ENCODE results near the gene ARID1B. TPM values are rescaled to one million over a fixed set of nuclear protein-coding genes. Genes with fewer than 3 reads are reported as not detected.

Gene ARID1B
- total and polyA plus RNA-seq, 9 of the 15 experiments (the other 6 are each of a cell fraction or from before 2014, with no cell fraction given): 12.5 to 50.5 (median 25.8) TPM

DNA sequence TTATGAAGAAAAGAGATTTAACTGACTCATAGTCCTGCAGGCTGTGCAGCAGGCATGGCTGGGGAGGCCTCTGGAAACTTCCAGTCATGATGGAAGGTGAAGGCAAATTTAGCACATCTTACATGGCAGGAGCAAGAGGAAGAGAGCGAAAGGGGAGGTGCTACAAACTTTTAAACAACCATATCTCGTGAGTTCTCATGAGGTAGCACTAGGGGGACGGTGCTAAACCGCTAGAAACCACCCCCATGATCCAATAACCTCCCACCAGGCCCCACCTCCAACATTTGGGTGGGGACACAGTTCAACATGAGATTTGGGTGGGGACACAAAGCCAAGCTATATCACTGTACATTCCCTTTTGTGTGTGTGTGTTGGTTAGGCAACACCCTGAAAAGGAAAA lies 336.2 kb downstream of the ARID1B start:
- DNase-seq (ENCODE audit: extremely low read depth in 1 of 4, low spot score in 3 of 4): peak in 2 of 4 experiments; percentile 33 to 37
- in situ Hi-C loops (cut with MboI) (no loop called here), intact Hi-C loops (cut with micrococcal nuclease) (no loop called here)
- Histone ChIP-seq H3K79me2 (ENCODE audit: control insufficient read depth, insufficient read depth, low read length) (peaks cover 4% of the 10 kb centered on the region; the same call in 2 of the 3 replicates), H3K4me2 (ENCODE audit: insufficient read depth, low read length) (no peak overlapping the region), H3K9ac (ENCODE audit: insufficient read depth in 1 of 2, low read depth in 2 of 2, low read length in 2 of 2) (no peak overlapping the region), H3K9me1 (ENCODE audit: control insufficient read depth, insufficient read depth, low read length) (no peaks in the 10 kb centered on the region), H3K27me3 (ENCODE audit: control insufficient read depth in 2 of 2, insufficient read depth in 2 of 2, low read length in 2 of 2) (no peaks in the 10 kb centered on the region), H3K9me3 (replicated peaks; ENCODE audit: control insufficient read depth, insufficient read depth, low read depth, low read length) (no peaks in the 10 kb centered on the region), H3K36me3 (ENCODE audit: control insufficient read depth, insufficient read depth, low read length) (0 out of 3 replicates have a peak, but pooled peaks cover 5% of the 10 kb centered on the region), H3K4me1 (replicated peaks in 1 of 2; ENCODE audit: control insufficient read depth in 2 of 2, insufficient read depth in 2 of 2, low read length in 2 of 2) (peaks cover 0 to 10% of the 10 kb centered on the region in 2 experiments; a peak in 4 of 5 replicates), H3K27ac (ENCODE audit: extremely low read depth, low read depth, low read length) (no peak overlapping the region), H4K20me1 (replicated peaks; ENCODE audit: control insufficient read depth, insufficient read depth, low read length) (no peaks in the 10 kb centered on the region), H3K4me3 (no peak overlapping the region), H2AFZ (ENCODE audit: low read depth, low read length) (no peak overlapping the region)
- ChIA-PET CTCF (ENCODE audit: low intra/inter-chr PET ratio) (no interaction called here), POLR2A (interaction anchor here (0.6 kb wide), 1 partner anchor 22 kb away, joined by 3 read pairs; no protein-coding TSS in a partner anchor)
- TF ChIP-seq CBX3 (IDR thresholded peaks at IDR 0.05; ENCODE audit: borderline replicate concordance in 1 of 2, low read length in 2 of 2) (0 out of 3 replicates have a peak, but pooled peaks of 1 of the 2 experiments have one; percentile 55), CC2D1A (IDR thresholded peaks at IDR 0.05) (peak; percentile 52; the same call in 1 of the 2 replicates), ELF1 (tag; IDR thresholded peaks at IDR 0.05) (no peak), ZNF695 (CRISPR knock-in tag; IDR thresholded peaks at IDR 0.05) (no peak), SREBF2 (CRISPR knock-in tag; IDR thresholded peaks at IDR 0.05) (no peak), ZNF124 (CRISPR knock-in tag; IDR thresholded peaks at IDR 0.05) (no peak), ZNF589 (CRISPR knock-in tag; IDR thresholded peaks at IDR 0.05; ENCODE audit: low read depth) (no peak), ZNF444 (CRISPR knock-in tag; IDR thresholded peaks at IDR 0.05) (no peak), NONO (IDR thresholded peaks at IDR 0.05; ENCODE audit: low read depth in 2 of 2, low read length in 1 of 2) (no peak), SMC3 (conservative IDR thresholded peaks at IDR 0.05; ENCODE audit: insufficient read depth, low read depth, low read length) (no peak), STAT5B (CRISPR knock-in tag; IDR thresholded peaks at IDR 0.05) (no peak)
- TF ChIP-seq, protein P1, sequence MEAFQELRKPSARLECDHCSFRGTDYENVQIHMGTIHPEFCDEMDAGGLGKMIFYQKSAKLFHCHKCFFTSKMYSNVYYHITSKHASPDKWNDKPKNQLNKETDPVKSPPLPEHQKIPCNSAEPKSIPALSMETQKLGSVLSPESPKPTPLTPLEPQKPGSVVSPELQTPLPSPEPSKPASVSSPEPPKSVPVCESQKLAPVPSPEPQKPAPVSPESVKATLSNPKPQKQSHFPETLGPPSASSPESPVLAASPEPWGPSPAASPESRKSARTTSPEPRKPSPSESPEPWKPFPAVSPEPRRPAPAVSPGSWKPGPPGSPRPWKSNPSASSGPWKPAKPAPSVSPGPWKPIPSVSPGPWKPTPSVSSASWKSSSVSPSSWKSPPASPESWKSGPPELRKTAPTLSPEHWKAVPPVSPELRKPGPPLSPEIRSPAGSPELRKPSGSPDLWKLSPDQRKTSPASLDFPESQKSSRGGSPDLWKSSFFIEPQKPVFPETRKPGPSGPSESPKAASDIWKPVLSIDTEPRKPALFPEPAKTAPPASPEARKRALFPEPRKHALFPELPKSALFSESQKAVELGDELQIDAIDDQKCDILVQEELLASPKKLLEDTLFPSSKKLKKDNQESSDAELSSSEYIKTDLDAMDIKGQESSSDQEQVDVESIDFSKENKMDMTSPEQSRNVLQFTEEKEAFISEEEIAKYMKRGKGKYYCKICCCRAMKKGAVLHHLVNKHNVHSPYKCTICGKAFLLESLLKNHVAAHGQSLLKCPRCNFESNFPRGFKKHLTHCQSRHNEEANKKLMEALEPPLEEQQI (IDR thresholded peaks at IDR 0.05): peak; percentile 61; the same call in 1 of the 2 replicates
- TF ChIP-seq, protein P2, sequence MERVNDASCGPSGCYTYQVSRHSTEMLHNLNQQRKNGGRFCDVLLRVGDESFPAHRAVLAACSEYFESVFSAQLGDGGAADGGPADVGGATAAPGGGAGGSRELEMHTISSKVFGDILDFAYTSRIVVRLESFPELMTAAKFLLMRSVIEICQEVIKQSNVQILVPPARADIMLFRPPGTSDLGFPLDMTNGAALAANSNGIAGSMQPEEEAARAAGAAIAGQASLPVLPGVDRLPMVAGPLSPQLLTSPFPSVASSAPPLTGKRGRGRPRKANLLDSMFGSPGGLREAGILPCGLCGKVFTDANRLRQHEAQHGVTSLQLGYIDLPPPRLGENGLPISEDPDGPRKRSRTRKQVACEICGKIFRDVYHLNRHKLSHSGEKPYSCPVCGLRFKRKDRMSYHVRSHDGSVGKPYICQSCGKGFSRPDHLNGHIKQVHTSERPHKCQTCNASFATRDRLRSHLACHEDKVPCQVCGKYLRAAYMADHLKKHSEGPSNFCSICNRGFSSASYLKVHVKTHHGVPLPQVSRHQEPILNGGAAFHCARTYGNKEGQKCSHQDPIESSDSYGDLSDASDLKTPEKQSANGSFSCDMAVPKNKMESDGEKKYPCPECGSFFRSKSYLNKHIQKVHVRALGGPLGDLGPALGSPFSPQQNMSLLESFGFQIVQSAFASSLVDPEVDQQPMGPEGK (CRISPR knock-in tag; IDR thresholded peaks at IDR 0.05; ENCODE audit: borderline replicate concordance): no peak
- TF ChIP-seq, protein P3, sequence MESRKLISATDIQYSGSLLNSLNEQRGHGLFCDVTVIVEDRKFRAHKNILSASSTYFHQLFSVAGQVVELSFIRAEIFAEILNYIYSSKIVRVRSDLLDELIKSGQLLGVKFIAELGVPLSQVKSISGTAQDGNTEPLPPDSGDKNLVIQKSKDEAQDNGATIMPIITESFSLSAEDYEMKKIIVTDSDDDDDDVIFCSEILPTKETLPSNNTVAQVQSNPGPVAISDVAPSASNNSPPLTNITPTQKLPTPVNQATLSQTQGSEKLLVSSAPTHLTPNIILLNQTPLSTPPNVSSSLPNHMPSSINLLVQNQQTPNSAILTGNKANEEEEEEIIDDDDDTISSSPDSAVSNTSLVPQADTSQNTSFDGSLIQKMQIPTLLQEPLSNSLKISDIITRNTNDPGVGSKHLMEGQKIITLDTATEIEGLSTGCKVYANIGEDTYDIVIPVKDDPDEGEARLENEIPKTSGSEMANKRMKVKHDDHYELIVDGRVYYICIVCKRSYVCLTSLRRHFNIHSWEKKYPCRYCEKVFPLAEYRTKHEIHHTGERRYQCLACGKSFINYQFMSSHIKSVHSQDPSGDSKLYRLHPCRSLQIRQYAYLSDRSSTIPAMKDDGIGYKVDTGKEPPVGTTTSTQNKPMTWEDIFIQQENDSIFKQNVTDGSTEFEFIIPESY (CRISPR knock-in tag; IDR thresholded peaks at IDR 0.05): peak; percentile 84
- TF ChIP-seq, protein P4, sequence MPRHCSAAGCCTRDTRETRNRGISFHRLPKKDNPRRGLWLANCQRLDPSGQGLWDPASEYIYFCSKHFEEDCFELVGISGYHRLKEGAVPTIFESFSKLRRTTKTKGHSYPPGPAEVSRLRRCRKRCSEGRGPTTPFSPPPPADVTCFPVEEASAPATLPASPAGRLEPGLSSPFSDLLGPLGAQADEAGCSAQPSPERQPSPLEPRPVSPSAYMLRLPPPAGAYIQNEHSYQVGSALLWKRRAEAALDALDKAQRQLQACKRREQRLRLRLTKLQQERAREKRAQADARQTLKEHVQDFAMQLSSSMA (CRISPR knock-in tag; IDR thresholded peaks at IDR 0.05): no peak
- no TSS peak for BruUV-seq (replicated peaks)
- no peak for FAIRE-seq
- 96% methylated on average over 4 of the region's 4 CpGs for WGBS (ENCODE audit: insufficient coverage, low coverage, missing lambda C conversion rate)
- no peak; the same call in 2 of the 3 replicates for ATAC-seq
